Gastrocnemius medialis (tissue), 4 donors: ENCODE results near the gene AAMDC.

Experiments used
- CTCF ChIP-seq, 5 experiments: fragments of 450-650 bp in 3 of 5; fragments of 200-600 bp in 2 of 5; sonication (generic) in 2 of 5; IDR thresholded peaks in 4 of 5; conservative IDR thresholded peaks in 1 of 5; 1 replicate in 4 of 5; 2 replicates in 1 of 5; pipeline ENCODE4 v1.5.1; 2016 to 2019; ENCODE audit warnings: antibody characterized with exemption in 5 of 5, mild to moderate bottlenecking in 3 of 5, moderate library complexity in 3 of 5
- POLR2A ChIP-seq, 2 donors: fragments of 450-650 bp; IDR thresholded peaks; one replicate each; pipeline ENCODE4 v1.6.1; 2017; ENCODE audit warnings: antibody characterized with exemption in 2 of 2, mild to moderate bottlenecking in 2 of 2, moderate library complexity in 2 of 2

GRCh38 chr11:77823775-77824174, 2.8 kb downstream of the AAMDC start:
- TF ChIP-seq CTCF (IDR thresholded peaks at IDR 0.05 in 4 of 5, conservative IDR thresholded peaks at IDR 0.05 in 1 of 5), result no peak
- TF ChIP-seq POLR2A (IDR thresholded peaks at IDR 0.05), result no peak
